Activated naive CD8-positive, alpha-beta T cell treated with anti-CD3 and anti-CD28 coated beads, Interleukin-2, amount 50 U/mL, for 24 hours (primary cell): ENCODE measurements around the gene NCOA1.
"Not testable (repeated sequence)": the region's sequence is repeated elsewhere in the genome, so short reads cannot be mapped to it uniquely, and the experiment has no call there.

Experiments used
- ATAC-seq: fragments of 150-1000 bp; cut with Tn5 transposase; one replicate; pipeline ENCODE4 v1.10.0; 2021
- DNase-seq: peaks from one replicate; pipeline ENCODE4 v3.0.0; 2021
- H3K27ac Mint-ChIP-seq: one replicate; pipeline ENCODE4 v1.8.0; 2021; ENCODE audit warnings: mild to moderate bottlenecking, mixed read lengths
- H3K27me3 Mint-ChIP-seq: one replicate; pipeline ENCODE4 v1.8.0; 2021; ENCODE audit warnings: mixed read lengths
- H3K36me3 Mint-ChIP-seq: one replicate; pipeline ENCODE4 v1.8.0; 2021; ENCODE audit warnings: low read depth, mixed read lengths
- H3K4me1 Mint-ChIP-seq: one replicate; pipeline ENCODE4 v1.8.0; 2021; ENCODE audit warnings: mixed read lengths
- H3K4me3 Mint-ChIP-seq: one replicate; pipeline ENCODE4 v1.8.0; 2021; ENCODE audit warnings: mild to moderate bottlenecking, moderate library complexity, mixed read lengths
- H3K9me3 Mint-ChIP-seq: one replicate; pipeline ENCODE4 v1.8.0; 2021; ENCODE audit warnings: mixed read lengths

NCOA1 gene

DNA sequence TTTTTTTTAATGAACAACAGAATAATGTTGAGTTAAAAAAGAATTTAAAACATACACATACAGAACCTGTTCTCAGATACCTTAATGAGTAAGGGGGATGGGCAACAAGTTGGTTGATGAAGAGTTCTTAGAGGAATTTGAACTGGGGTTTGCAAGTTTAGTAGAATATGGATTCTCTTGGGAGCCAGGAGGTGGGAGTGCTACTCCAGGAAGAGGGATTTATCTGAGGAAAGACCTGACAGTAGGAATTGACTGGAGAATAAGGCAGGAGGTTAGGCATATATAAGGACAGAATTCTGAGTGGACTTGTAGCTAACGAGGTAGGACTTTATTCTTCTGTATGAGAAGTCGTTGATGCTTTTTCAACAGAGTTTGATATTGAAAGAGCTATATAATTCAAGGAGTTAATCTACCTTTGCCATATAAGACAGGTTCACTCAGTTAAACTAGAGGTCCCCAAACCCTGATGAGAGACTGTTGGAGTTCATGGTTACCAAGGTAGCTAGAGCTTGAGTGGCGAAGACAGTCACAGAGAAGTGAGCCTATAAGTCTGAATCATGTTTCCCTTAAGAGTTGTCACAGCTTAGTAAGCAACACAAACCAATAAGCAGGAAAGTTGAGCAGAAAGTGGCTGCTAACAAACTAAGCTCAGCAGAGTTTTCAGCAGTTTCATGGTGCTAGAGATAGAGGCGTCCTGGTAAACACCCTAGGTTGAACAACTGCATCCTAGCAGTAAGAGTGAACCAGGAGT is 88.2 kb downstream of the NCOA1 start:
- ATAC-seq (peak; percentile 79), DNase-seq (no peak)
- peaks cover 18% of the 10 kb centered on the region for H3K36me3 Mint-ChIP-seq
- peaks cover 22% of the 10 kb centered on the region for H3K9me3 Mint-ChIP-seq
- no peaks in the 10 kb centered on the region for H3K27me3 Mint-ChIP-seq
- no peak overlapping the region for H3K4me3 Mint-ChIP-seq
- H3K27ac Mint-ChIP-seq: peak overlapping the region; percentile 75
- peaks cover 82% of the 10 kb centered on the region for H3K4me1 Mint-ChIP-seq

GRCh38 chr2:24580561-24580960 is 89.5 kb downstream of the NCOA1 start:
- ATAC-seq (no peak), DNase-seq (no peak)
- Mint-ChIP-seq H3K9me3 (peaks cover 22% of the 10 kb centered on the region), H3K27ac (peak overlapping the region; percentile 75), H3K4me3 (no peak overlapping the region), H3K36me3 (peaks cover 11% of the 10 kb centered on the region), H3K27me3 (no peaks in the 10 kb centered on the region), H3K4me1 (peaks cover 83% of the 10 kb centered on the region)

GRCh38 chr2:24581971-24582370 is 90.9 kb downstream of the NCOA1 start:
- H3K4me1 Mint-ChIP-seq: peaks cover 83% of the 10 kb centered on the region
- not testable (repeated sequence) for H3K27me3 Mint-ChIP-seq, H3K27ac Mint-ChIP-seq, H3K4me3 Mint-ChIP-seq, ATAC-seq, DNase-seq
- peaks cover 12% of the 10 kb centered on the region for H3K36me3 Mint-ChIP-seq
- peaks cover 22% of the 10 kb centered on the region for H3K9me3 Mint-ChIP-seq

- peaks cover 50% of the 10 kb centered on the region for H3K4me1 Mint-ChIP-seq
- H3K4me3 Mint-ChIP-seq: peak overlapping the region; percentile 24
Measured at GRCh38 chr2:24586955-24587354, 95.9 kb downstream of the NCOA1 start.

GRCh38 chr2:24588294-24588693 is 97.2 kb downstream of the NCOA1 start:
- no peak for ATAC-seq
- Mint-ChIP-seq H3K27ac (no peak overlapping the region), H3K27me3 (no peaks in the 10 kb centered on the region), H3K9me3 (peaks cover 9% of the 10 kb centered on the region), H3K4me1 (peaks cover 44% of the 10 kb centered on the region), H3K4me3 (no peak overlapping the region), H3K36me3 (peaks cover 21% of the 10 kb centered on the region)
- DNase-seq: no peak

More at GRCh38 chr2:24586955-24587354, 95.9 kb downstream of the NCOA1 start:
- H3K27me3 Mint-ChIP-seq: no peaks in the 10 kb centered on the region
- H3K9me3 Mint-ChIP-seq: peaks cover 21% of the 10 kb centered on the region
- ATAC-seq (peak; percentile 99), DNase-seq (peak; percentile 46)
- H3K27ac Mint-ChIP-seq: peak overlapping the region; percentile 52
- peaks cover 26% of the 10 kb centered on the region for H3K36me3 Mint-ChIP-seq

DNA sequence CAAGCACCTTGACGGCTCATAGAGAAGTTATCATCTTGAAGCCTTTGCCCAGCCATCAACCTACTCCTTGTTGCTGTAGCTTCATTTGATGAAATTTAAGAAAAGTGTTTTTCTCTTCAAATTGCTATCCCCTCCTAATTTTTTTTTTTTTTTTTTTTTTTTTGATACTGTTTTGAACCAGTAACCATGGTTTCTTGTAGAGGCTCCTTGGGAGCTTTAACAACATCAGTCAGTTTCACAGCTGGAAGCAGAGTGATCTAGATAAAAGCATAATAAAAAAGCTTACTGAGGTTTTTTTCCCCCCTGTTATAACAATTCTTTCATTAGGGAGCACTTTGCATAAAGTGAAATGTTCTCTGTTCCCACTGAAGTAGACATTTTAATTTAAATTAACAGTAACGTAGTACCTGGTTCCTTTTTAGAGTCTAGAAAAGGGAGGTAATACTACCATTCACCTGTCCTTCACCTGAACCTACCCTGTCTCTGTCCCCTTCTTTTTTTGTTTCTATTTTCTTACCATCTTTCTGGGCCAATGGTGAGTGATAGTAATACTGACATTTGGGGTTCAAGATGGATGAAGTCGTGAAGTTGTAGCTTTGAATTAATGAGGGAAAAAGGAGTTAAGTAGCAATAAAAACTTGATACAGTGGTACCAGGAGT is 101.5 kb downstream of the NCOA1 start:
- no peak overlapping the region for H3K27ac Mint-ChIP-seq
- H3K27me3 Mint-ChIP-seq: no peaks in the 10 kb centered on the region
- no peak overlapping the region for H3K4me3 Mint-ChIP-seq
- no peak for DNase-seq
- peaks cover 4% of the 10 kb centered on the region for H3K9me3 Mint-ChIP-seq
- peaks cover 19% of the 10 kb centered on the region for H3K36me3 Mint-ChIP-seq
- ATAC-seq: no peak
- H3K4me1 Mint-ChIP-seq: peaks cover 13% of the 10 kb centered on the region

DNA sequence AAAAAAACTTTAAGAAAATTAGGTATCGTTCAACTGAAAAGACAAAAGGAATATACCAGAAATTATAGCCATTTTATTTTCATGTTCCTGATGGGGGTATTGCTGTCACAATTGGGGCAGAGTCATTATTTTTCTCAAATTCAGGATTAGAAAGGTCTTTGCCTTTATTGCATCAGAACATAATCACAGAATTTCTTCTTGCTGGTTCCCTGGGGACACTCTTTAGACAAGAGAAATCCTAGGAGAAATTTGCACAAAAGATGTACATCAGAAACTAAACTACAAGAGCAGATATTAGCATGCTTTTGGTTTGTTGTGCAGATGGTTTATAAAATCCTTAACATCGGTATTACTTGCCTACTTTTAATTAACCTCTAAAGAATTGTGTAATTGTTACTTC is 103.2 kb downstream of the NCOA1 start:
- Mint-ChIP-seq H3K36me3 (peaks cover 7% of the 10 kb centered on the region), H3K9me3 (no peaks in the 10 kb centered on the region), H3K27ac (no peak overlapping the region), H3K4me1 (peaks cover 8% of the 10 kb centered on the region), H3K27me3 (no peaks in the 10 kb centered on the region), H3K4me3 (no peak overlapping the region)
- ATAC-seq (no peak), DNase-seq (no peak)

- Mint-ChIP-seq H3K4me3 (no peak overlapping the region), H3K27ac (no peak overlapping the region), H3K36me3 (peaks cover 4% of the 10 kb centered on the region), H3K4me1 (peaks cover 8% of the 10 kb centered on the region), H3K9me3 (no peaks in the 10 kb centered on the region), H3K27me3 (no peaks in the 10 kb centered on the region)
- no peak for DNase-seq
- ATAC-seq: no peak
Measured at GRCh38 chr2:24597181-24597870, 106.3 kb downstream of the NCOA1 start.

- not testable (repeated sequence) for H3K4me3 Mint-ChIP-seq, H3K27me3 Mint-ChIP-seq, H3K36me3 Mint-ChIP-seq, H3K9me3 Mint-ChIP-seq, H3K27ac Mint-ChIP-seq, ATAC-seq, DNase-seq
- peaks cover 17% of the 10 kb centered on the region for H3K4me1 Mint-ChIP-seq
Measured at GRCh38 chr2:24600140-24600539, 109.1 kb downstream of the NCOA1 start.

- no peak for ATAC-seq
- Mint-ChIP-seq H3K27ac (no peak overlapping the region), H3K36me3 (peaks cover 41% of the 10 kb centered on the region), H3K27me3 (no peaks in the 10 kb centered on the region), H3K9me3 (peaks cover 28% of the 10 kb centered on the region), H3K4me1 (peaks cover 25% of the 10 kb centered on the region), H3K4me3 (no peak overlapping the region)
- no peak for DNase-seq
Measured at GRCh38 chr2:24611631-24612030, 120.6 kb downstream of the NCOA1 start.

DNA sequence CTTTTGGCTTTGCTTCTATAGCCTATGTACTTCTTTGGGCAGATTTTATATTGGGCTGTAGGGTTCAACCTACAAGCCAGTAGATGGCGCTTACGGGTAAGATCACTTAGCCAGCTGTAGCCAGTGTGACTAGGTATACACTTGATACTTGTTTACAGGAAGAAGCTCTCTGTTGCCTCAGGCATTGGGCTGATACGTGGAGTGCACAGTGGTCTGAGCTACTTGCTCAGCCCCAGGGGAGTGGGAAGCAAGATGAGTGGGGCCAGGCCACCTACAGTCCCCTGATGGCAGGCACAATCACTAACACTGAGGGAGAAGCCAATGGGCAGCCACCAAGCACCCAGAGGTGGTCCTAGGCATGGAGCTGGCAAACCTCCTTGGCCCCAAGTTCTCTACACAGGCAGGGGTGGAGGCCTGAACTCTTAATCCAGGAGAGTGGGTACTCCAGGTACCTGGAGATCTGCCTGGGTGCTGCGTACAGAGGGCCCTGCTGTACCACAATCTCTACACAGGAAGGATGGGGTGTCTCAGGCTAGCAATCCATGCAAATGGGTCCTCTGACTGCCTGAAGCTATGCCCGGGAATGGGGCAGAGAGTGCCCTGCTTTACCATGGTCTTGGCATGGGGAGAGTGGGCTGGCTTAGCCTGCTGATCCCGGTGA is 122.2 kb downstream of the NCOA1 start:
- H3K9me3 Mint-ChIP-seq: peaks cover 21% of the 10 kb centered on the region
- DNase-seq: no peak
- no peak overlapping the region for H3K27ac Mint-ChIP-seq
- H3K27me3 Mint-ChIP-seq: no peaks in the 10 kb centered on the region
- peaks cover 25% of the 10 kb centered on the region for H3K4me1 Mint-ChIP-seq
- H3K4me3 Mint-ChIP-seq: no peak overlapping the region
- peaks cover 31% of the 10 kb centered on the region for H3K36me3 Mint-ChIP-seq
- peak; percentile 59 for ATAC-seq

- Mint-ChIP-seq H3K27ac (no peak overlapping the region), H3K36me3 (peaks cover 12% of the 10 kb centered on the region), H3K27me3 (no peaks in the 10 kb centered on the region), H3K9me3 (peaks cover 8% of the 10 kb centered on the region), H3K4me3 (no peak overlapping the region), H3K4me1 (peaks cover 28% of the 10 kb centered on the region)
- DNase-seq: no peak
- no peak for ATAC-seq
Measured at GRCh38 chr2:24616616-24617015, 125.6 kb downstream of the NCOA1 start.

DNA sequence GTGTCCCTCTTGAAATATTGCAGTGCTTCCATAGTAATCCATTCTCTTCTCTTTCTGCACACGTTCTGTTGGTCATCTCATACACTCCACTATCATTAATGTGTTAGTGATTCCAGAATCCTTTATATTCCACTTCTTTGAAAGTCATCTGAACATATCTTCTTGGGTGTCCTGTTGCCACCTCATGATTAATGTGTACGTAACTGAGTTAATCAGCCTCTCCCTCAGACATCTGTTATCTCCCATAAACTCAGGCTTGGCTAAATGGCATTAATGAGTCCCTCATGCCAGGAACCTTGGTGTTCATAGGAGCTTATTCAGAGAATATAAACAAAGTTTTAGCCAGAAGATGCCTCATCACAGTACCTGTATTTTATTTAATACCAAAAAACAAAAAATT is 126.4 kb downstream of the NCOA1 start:
- no peaks in the 10 kb centered on the region for H3K9me3 Mint-ChIP-seq
- peaks cover 3% of the 10 kb centered on the region for H3K36me3 Mint-ChIP-seq
- no peak overlapping the region for H3K4me3 Mint-ChIP-seq
- no peaks in the 10 kb centered on the region for H3K27me3 Mint-ChIP-seq
- ATAC-seq (no peak), DNase-seq (no peak)
- H3K4me1 Mint-ChIP-seq: peaks cover 28% of the 10 kb centered on the region
- no peak overlapping the region for H3K27ac Mint-ChIP-seq

- Mint-ChIP-seq H3K27ac (no peak overlapping the region), H3K9me3 (no peaks in the 10 kb centered on the region), H3K4me1 (peaks cover 29% of the 10 kb centered on the region), H3K36me3 (peaks cover 1% of the 10 kb centered on the region), H3K27me3 (no peaks in the 10 kb centered on the region), H3K4me3 (no peak overlapping the region)
- DNase-seq (no peak), ATAC-seq (no peak)
Measured at GRCh38 chr2:24618144-24618543, 127.1 kb downstream of the NCOA1 start.
